Esophagus squamous epithelium (tissue), 5 donors: ENCODE results near the gene MBD3L2. TPM values are rescaled to one million over a fixed set of nuclear protein-coding genes. Genes with fewer than 3 reads are reported as not detected.
"Not testable (repeated sequence)": the region's sequence is repeated elsewhere in the genome, so short reads cannot be mapped to it uniquely, and the experiment has no call there.

ENCODE experiments used
- DNase-seq: peaks from one replicate; lab custom pipeline; 2025; lab: John Stamatoyannopoulos, UW
- H3K27ac ChIP-seq, 4 donors: fragments of 200-600 bp; sonication (generic); one replicate each; pipeline ENCODE4 v1.5.1; 2016 to 2019; ENCODE audit warnings: mild to moderate bottlenecking in 1 of 4
- H3K27me3 ChIP-seq, 4 donors: fragments of 200-600 bp; sonication (generic); 1 replicate in 3 of 4; 2 replicates in 1 of 4; pipeline versions ENCODE4 v1.5.1 to v1.6.0; 2017 to 2021; ENCODE audit warnings: antibody characterized with exemption in 1 of 4
- H3K36me3 ChIP-seq, 3 donors: fragments of 200-600 bp; sonication (generic); one replicate each; pipeline ENCODE4 v1.5.1; 2016 to 2019
- H3K4me1 ChIP-seq, 3 donors: fragments of 200-600 bp; sonication (generic); one replicate each; pipeline ENCODE4 v1.5.1; 2017 to 2019
- H3K4me3 ChIP-seq, 4 donors: fragments of 200-600 bp; sonication (generic); 1 replicate in 3 of 4; 2 replicates in 1 of 4; pipeline ENCODE4 v1.5.1; 2016 to 2019; ENCODE audit warnings: mild to moderate bottlenecking in 2 of 4, moderate library complexity in 1 of 4
- H3K9me3 ChIP-seq, 3 donors: fragments of 200-600 bp; sonication (generic); one replicate each; pipeline ENCODE4 v1.5.1; 2016 to 2019
- WGBS, 2 donors: methylation state at CpG; one replicate each; pipeline ENCODE4 v1.1.5; 2018; 5-methylcytosine and 5-hydroxymethylcytosine counted together
- intact Hi-C: fragments of 100-400 bp; cut with DNase I; formaldehyde crosslinking; loops from one replicate; pipeline ENCODE4 v1.15.0; 2022
- total RNA-seq, 4 donors: library from RNA; depleted of rRNA; stranded (reverse); fragments of >200 nt; gene quantifications; one replicate each; pipeline ENCODE4 v1.1.0, GENCODE V29; 2016
- donor health status: DM: yes; HTN: yes; CAD: no.

The MBD3L2 gene
- total RNA-seq, 4 donors from 2014 or later = not detected

- intact Hi-C loops, H3K27me3 ChIP-seq, H3K4me3 ChIP-seq, DNase-seq, H3K36me3 ChIP-seq, H3K9me3 ChIP-seq, H3K4me1 ChIP-seq, H3K27ac ChIP-seq: not testable (repeated sequence)
- WGBS, 2 donors = no CpG with 5 or more reads among the region's 9 CpGs
Measured at GRCh38 chr19:7030278-7030677, 18.8 kb upstream of the MBD3L2 start, which contains the start of gene MBD3L5. MBD3L5 (plus strand) TSS chr19:7030578; CDS start chr19:7030612, 34 bp downstream.

- H3K4me3 ChIP-seq, H3K9me3 ChIP-seq, H3K36me3 ChIP-seq, H3K4me1 ChIP-seq, intact Hi-C loops, H3K27me3 ChIP-seq, H3K27ac ChIP-seq, DNase-seq: not testable (repeated sequence)
- WGBS, 2 donors = 100% methylated on average over 1 of the region's 9 CpGs; no CpG with 5 or more reads in 1 of the 2 donors
Measured at GRCh38 chr19:7040079-7040478, 9.0 kb upstream of the MBD3L2 start, which contains the start of gene MBD3L4. MBD3L4 (minus strand) TSS chr19:7040179; CDS start chr19:7040144, 35 bp downstream.

GRCh38 chr19:7041563-7041962 is 7.6 kb upstream of the MBD3L2 start:
- intact Hi-C loops, DNase-seq, H3K27me3 ChIP-seq, H3K4me1 ChIP-seq, H3K36me3 ChIP-seq, H3K9me3 ChIP-seq, H3K27ac ChIP-seq, H3K4me3 ChIP-seq: not testable (repeated sequence)
- WGBS, 2 donors = no CpG with 5 or more reads among the region's 2 CpGs

DNA sequence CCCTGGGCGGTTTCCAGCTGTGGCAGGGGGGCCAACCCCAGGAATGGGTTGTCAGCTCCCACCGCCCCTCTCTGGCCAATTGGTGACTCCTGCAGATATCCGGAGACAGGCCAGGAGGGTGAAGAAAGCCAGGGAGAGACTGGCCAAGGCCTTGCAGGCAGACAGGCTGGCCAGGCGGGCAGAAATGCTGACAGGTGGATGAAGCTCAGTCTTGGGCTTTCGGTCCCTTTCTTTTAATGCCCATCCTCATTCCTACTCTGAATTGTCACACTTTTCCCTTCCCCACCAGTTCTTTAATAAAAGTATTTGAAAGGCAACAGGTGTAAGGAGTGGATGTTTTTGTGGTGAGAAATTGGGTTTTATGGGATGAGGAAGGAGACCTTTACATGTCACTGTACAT is 2.3 kb downstream of the MBD3L2 start:
- H3K4me3 ChIP-seq, H3K27ac ChIP-seq, H3K9me3 ChIP-seq, H3K27me3 ChIP-seq, DNase-seq, intact Hi-C loops, H3K36me3 ChIP-seq, H3K4me1 ChIP-seq: not testable (repeated sequence)
- WGBS, 2 donors = 100% methylated on average over 2 of the region's 5 CpGs; no CpG with 5 or more reads in 1 of the 2 donors

GRCh38 chr19:7052896-7053295 is 3.8 kb downstream of the MBD3L2 start:
- H3K27me3 ChIP-seq, H3K36me3 ChIP-seq, H3K9me3 ChIP-seq, intact Hi-C loops, H3K4me1 ChIP-seq, DNase-seq, H3K4me3 ChIP-seq, H3K27ac ChIP-seq: not testable (repeated sequence)
- WGBS, 2 donors = 91 to 94% methylated on average over 7 of the region's 7 CpGs

- H3K27ac ChIP-seq, H3K4me3 ChIP-seq, H3K36me3 ChIP-seq, intact Hi-C loops, H3K4me1 ChIP-seq, H3K27me3 ChIP-seq, DNase-seq, H3K9me3 ChIP-seq: not testable (repeated sequence)
- 93 to 99% methylated on average over 7 to 12 of the region's 14 CpGs for WGBS, 2 donors
Measured at GRCh38 chr19:7054635-7055368, 5.7 kb downstream of the MBD3L2 start.

GRCh38 chr19:7055679-7056078 is 6.6 kb downstream of the MBD3L2 start:
- H3K27me3 ChIP-seq, H3K4me3 ChIP-seq, H3K9me3 ChIP-seq, H3K36me3 ChIP-seq, H3K4me1 ChIP-seq, intact Hi-C loops, H3K27ac ChIP-seq, DNase-seq: not testable (repeated sequence)
- 86 to 93% methylated on average over 9 to 11 of the region's 14 CpGs for WGBS, 2 donors

DNA sequence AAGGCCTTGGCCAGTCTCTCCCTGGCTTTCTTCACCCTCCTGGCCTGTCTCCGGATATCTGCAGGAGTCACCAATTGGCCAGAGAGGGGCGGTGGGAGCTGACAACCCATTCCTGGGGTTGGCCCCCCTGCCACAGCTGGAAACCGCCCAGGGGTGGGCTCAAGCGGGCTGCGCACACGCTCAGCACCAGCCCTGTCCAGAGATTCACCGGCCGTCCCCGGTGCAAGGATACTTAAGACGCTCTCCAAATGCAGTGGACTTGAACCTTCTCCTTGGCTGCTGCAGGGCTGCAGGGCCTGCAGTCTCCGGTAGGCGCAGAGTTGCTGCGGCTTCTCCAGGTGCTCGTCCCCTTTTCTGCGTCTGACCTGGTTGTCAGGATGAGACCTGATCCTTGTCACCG is 7.2 kb downstream of the MBD3L2 start:
- H3K36me3 ChIP-seq, DNase-seq, H3K27ac ChIP-seq, H3K9me3 ChIP-seq, H3K4me3 ChIP-seq, H3K4me1 ChIP-seq, H3K27me3 ChIP-seq, intact Hi-C loops: not testable (repeated sequence)
- WGBS, 2 donors = 93% methylated on average over 6 of the region's 16 CpGs; no CpG with 5 or more reads in 1 of the 2 donors

- H3K4me3 ChIP-seq, H3K27ac ChIP-seq, DNase-seq, intact Hi-C loops, H3K9me3 ChIP-seq, H3K36me3 ChIP-seq, H3K27me3 ChIP-seq, H3K4me1 ChIP-seq: not testable (repeated sequence)
- WGBS, 2 donors = no CpG with 5 or more reads among the region's 8 CpGs
Measured at GRCh38 chr19:7058576-7058975, 9.5 kb downstream of the MBD3L2 start, which contains the start of gene MBD3L3. MBD3L3 (minus strand) TSS chr19:7058676; CDS start chr19:7058605, 71 bp downstream.

GRCh38 chr19:7059977-7060376 is 10.9 kb downstream of the MBD3L2 start:
- DNase-seq, H3K9me3 ChIP-seq, H3K27ac ChIP-seq, H3K36me3 ChIP-seq, H3K4me3 ChIP-seq, intact Hi-C loops, H3K27me3 ChIP-seq, H3K4me1 ChIP-seq: not testable (repeated sequence)
- WGBS, 2 donors = 33 to 54% methylated on average over 1 to 2 of the region's 2 CpGs
